WTC11 (cell line): ENCODE results near the gene IKBKE.

Experiments
- CREB1 ChIP-seq: sonication (generic); formaldehyde crosslinking; IDR thresholded peaks from 2 replicates; pipeline ENCODE4 v1.8.0; 2023; ENCODE audit warnings: mild to moderate bottlenecking, missing genetic modification reagents
- FOXJ3 ChIP-seq: sonication (generic); formaldehyde crosslinking; IDR thresholded peaks from 2 replicates; pipeline ENCODE4 v1.9.0; 2021; ENCODE audit warnings: missing genetic modification reagents, mild to moderate bottlenecking, borderline replicate concordance
- NR3C1 ChIP-seq: sonication (generic); formaldehyde crosslinking; conservative IDR thresholded peaks from 2 replicates; pipeline ENCODE4 v1.8.1; 2023; ENCODE audit warnings: low read depth, mild to moderate bottlenecking, missing genetic modification reagents
- RORB ChIP-seq: fragments of 250-450 bp; sonication (Bioruptor Pico); IDR thresholded peaks from 2 replicates; pipeline ENCODE4 v1.9.0; 2021; ENCODE audit warnings: mild to moderate bottlenecking
- TF ChIP-seq, protein P1 (sequence below): fragments of 200-600 bp; IDR thresholded peaks from 2 replicates; pipeline ENCODE4 v1.8.0; 2022; ENCODE audit warnings: antibody characterized with exemption
- TF ChIP-seq, protein P2 (sequence below): sonication (generic); formaldehyde crosslinking; IDR thresholded peaks from 2 replicates; pipeline ENCODE4 v1.8.0; 2022; ENCODE audit warnings: mild to moderate bottlenecking, missing genetic modification reagents
- TF ChIP-seq, protein P3 (sequence below): sonication (generic); formaldehyde crosslinking; IDR thresholded peaks from 2 replicates; pipeline ENCODE4 v1.8.1; 2022; ENCODE audit warnings: mild to moderate bottlenecking, moderate library complexity, missing genetic modification reagents
- TF ChIP-seq, protein P4 (sequence below): fragments of 250-450 bp; sonication (Bioruptor Pico); IDR thresholded peaks from 2 replicates; pipeline ENCODE4 v1.9.0; 2021; ENCODE audit warnings: mild to moderate bottlenecking

DNA sequence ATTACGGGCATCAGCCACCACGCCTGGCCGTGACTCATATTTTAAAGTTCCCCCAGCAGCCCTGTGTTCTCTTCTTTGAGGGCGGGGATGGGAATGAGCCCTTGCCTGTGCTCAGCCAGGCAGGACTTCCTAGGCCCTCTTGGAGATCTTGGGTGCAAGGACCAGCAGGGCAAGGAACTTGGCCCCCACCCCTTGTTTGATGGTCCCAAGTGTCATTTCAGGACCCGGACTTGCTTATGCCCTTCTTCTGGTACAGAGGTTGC is 46.4 kb downstream of the IKBKE start:
- no peak for TF ChIP-seq NR3C1 (CRISPR knock-in tag)
- TF ChIP-seq, protein P1, sequence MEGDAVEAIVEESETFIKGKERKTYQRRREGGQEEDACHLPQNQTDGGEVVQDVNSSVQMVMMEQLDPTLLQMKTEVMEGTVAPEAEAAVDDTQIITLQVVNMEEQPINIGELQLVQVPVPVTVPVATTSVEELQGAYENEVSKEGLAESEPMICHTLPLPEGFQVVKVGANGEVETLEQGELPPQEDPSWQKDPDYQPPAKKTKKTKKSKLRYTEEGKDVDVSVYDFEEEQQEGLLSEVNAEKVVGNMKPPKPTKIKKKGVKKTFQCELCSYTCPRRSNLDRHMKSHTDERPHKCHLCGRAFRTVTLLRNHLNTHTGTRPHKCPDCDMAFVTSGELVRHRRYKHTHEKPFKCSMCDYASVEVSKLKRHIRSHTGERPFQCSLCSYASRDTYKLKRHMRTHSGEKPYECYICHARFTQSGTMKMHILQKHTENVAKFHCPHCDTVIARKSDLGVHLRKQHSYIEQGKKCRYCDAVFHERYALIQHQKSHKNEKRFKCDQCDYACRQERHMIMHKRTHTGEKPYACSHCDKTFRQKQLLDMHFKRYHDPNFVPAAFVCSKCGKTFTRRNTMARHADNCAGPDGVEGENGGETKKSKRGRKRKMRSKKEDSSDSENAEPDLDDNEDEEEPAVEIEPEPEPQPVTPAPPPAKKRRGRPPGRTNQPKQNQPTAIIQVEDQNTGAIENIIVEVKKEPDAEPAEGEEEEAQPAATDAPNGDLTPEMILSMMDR: no peak
- TF ChIP-seq CREB1: no peak
- TF ChIP-seq, protein P2, sequence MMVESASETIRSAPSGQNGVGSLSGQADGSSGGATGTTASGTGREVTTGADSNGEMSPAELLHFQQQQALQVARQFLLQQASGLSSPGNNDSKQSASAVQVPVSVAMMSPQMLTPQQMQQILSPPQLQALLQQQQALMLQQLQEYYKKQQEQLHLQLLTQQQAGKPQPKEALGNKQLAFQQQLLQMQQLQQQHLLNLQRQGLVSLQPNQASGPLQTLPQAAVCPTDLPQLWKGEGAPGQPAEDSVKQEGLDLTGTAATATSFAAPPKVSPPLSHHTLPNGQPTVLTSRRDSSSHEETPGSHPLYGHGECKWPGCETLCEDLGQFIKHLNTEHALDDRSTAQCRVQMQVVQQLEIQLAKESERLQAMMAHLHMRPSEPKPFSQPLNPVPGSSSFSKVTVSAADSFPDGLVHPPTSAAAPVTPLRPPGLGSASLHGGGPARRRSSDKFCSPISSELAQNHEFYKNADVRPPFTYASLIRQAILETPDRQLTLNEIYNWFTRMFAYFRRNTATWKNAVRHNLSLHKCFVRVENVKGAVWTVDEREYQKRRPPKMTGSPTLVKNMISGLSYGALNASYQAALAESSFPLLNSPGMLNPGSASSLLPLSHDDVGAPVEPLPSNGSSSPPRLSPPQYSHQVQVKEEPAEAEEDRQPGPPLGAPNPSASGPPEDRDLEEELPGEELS: no peak
- TF ChIP-seq, protein P3, sequence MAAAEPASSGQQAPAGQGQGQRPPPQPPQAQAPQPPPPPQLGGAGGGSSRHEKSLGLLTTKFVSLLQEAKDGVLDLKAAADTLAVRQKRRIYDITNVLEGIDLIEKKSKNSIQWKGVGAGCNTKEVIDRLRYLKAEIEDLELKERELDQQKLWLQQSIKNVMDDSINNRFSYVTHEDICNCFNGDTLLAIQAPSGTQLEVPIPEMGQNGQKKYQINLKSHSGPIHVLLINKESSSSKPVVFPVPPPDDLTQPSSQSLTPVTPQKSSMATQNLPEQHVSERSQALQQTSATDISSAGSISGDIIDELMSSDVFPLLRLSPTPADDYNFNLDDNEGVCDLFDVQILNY (CRISPR knock-in tag): no peak
- TF ChIP-seq, protein P4, sequence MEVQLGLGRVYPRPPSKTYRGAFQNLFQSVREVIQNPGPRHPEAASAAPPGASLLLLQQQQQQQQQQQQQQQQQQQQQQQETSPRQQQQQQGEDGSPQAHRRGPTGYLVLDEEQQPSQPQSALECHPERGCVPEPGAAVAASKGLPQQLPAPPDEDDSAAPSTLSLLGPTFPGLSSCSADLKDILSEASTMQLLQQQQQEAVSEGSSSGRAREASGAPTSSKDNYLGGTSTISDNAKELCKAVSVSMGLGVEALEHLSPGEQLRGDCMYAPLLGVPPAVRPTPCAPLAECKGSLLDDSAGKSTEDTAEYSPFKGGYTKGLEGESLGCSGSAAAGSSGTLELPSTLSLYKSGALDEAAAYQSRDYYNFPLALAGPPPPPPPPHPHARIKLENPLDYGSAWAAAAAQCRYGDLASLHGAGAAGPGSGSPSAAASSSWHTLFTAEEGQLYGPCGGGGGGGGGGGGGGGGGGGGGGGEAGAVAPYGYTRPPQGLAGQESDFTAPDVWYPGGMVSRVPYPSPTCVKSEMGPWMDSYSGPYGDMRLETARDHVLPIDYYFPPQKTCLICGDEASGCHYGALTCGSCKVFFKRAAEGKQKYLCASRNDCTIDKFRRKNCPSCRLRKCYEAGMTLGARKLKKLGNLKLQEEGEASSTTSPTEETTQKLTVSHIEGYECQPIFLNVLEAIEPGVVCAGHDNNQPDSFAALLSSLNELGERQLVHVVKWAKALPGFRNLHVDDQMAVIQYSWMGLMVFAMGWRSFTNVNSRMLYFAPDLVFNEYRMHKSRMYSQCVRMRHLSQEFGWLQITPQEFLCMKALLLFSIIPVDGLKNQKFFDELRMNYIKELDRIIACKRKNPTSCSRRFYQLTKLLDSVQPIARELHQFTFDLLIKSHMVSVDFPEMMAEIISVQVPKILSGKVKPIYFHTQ (CRISPR knock-in tag): no peak
- no peak for TF ChIP-seq FOXJ3 (CRISPR knock-in tag)
- TF ChIP-seq RORB (CRISPR knock-in tag): no peak
